Activated CD4-positive, alpha-beta T cell treated with anti-CD3 and anti-CD28 coated beads for 24 hours (primary cell): ENCODE results near the gene PID1.

Source experiments
- DNase-seq, 2 donors: peaks; one replicate each; pipeline ENCODE4 v3.0.0-alpha.2; 2020; ENCODE audit warnings: low read depth in 2 of 2

Gene PID1

DNA sequence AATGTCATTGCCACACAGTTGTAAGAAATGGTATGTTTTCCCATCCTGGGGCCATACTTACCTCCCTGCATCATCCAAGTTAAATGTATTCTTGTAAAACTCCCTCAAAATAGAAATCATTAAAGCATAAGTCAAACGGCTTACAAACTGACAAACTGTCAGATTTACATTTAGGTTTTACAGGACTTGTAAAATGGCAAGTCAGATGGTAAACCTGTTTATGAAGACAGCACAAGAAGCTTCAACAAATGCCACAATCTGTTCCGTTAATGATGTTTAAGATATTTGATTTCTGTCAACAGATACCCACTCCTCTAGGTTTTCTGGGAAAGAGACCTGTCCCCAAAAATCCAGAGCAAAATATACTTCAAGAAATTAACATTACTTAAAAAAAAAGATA is 197.2 kb downstream of the PID1 start:
- no peak for DNase-seq

- DNase-seq: no peak
Measured at GRCh38 chr2:229071292-229071976, 199.7 kb downstream of the PID1 start.

GRCh38 chr2:229066121-229066715 is 204.9 kb downstream of the PID1 start:
- DNase-seq: no peak

GRCh38 chr2:229064749-229065148 is 206.3 kb downstream of the PID1 start:
- no peak for DNase-seq

DNA sequence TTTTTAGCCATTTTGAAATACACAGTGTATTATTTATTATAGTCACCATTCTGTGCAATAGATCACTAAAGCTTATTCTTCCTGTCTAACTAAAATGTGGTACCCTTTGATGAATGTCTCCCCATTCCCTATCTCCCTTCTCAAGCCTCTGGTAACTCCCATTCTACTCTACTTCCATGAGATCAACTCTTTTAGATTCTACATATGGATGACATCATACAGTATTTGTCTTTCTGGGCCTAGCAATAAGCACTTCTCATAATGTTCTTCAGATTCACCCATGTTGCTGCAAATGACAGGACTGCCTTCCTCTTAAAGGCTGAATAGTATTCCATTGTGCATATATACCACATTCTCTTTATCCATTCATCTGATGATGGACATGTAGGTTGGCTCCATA is 210.9 kb downstream of the PID1 start:
- no peak for DNase-seq

DNA sequence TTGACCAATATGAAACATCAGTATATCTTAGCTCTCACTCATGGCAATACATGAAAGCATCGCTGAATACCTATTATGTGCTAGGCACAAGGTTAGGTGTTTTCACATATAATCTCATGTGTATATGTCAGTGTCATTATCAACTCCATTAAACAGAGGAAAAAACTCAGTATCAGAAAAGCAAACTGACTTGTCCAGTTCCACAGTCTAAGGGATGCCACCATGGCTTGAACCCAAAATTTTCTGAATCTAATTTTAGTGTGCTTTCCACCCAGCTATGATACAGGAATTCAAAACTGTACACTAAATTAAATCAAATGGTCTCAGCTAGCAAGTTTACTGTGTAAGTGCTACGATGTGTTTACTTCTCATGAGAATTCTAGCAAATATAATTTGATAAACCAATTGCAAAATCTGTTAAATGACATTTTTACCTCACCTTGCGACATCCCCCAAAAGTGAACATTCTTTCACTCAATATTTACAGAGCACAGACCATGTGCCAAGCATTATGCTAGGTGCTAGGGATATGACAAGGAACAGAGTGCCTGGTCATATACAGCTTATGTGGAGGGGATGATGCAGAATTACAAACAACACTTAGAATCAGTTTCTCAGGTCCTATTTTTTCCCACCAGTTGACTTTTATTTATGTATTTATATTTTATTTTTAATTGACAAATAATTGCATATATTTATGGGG is 211.6 kb downstream of the PID1 start:
- DNase-seq: no peak

- no peak for DNase-seq
Measured at GRCh38 chr2:229057976-229058553, 213.0 kb downstream of the PID1 start.

- DNase-seq: no peak
Measured at GRCh38 chr2:229054311-229054710, 216.8 kb downstream of the PID1 start.

- DNase-seq: no peak
Measured at GRCh38 chr2:229051798-229052197, 219.3 kb downstream of the PID1 start.

- no peak for DNase-seq
Measured at GRCh38 chr2:229050133-229050532, 221.0 kb downstream of the PID1 start.

GRCh38 chr2:229048134-229048533 is 223.0 kb downstream of the PID1 start:
- DNase-seq: no peak

DNA sequence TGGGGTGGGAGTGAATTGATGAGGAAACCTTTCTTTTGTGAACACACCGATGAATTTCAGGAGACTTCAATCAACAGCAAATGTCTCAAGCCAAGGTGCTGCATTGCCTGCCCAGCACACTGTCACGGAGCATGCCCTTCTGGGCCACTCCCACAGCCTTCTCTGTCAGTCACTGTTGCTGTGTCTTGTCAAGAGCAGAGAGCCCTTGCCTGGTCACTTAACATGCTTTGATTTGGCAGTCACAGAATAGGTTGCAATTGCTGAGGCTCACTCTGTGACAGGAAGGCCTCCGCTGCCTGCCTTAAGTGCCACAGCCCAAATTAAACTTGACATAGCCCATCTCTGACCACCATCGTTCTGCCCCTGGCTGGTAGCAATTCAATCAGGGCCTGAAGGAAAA is 225.4 kb downstream of the PID1 start:
- no peak for DNase-seq

- no peak for DNase-seq
Measured at GRCh38 chr2:229044581-229044980, 226.5 kb downstream of the PID1 start.

DNA sequence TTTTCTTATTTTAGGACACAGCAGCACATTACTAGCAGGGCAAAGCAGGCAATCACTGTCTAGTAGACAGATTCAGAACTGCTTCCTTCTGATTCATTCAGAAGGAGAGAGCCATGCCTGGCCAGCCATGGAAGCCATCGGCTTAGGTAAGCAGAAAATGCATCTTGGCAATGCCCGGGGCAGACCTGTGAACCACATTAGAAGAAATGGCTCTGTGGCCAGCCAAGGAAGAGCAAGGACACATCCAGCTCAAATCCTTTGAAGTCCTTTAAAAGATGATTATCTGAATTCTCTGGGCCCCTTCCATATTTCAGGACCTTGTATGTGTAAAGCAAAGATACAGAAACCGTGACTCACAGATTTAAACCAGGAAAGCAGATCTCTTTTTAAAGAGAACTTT is 227.4 kb downstream of the PID1 start:
- no peak for DNase-seq

GRCh38 chr2:229042349-229042748 is 228.7 kb downstream of the PID1 start:
- no peak for DNase-seq

DNA sequence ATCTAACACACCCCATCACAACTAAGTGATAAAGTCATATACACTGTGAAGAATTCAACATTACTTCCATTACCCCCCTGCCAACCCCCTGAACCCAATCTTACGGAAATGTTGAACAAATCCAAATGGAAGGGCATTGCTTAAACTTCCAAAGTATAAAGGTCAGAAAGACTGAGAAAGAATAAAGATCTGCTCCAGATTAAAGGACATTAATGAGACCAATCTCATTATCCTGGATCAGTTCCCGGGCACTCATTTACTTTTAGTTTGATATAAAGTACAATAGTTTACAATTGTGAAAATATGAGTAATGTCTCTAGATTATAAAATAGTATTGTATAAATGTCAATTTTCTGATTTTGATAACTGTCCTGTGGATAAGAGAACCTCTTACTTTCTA is 229.4 kb downstream of the PID1 start:
- no peak for DNase-seq

GRCh38 chr2:229037621-229038020 is 233.5 kb downstream of the PID1 start:
- DNase-seq: no peak

DNA sequence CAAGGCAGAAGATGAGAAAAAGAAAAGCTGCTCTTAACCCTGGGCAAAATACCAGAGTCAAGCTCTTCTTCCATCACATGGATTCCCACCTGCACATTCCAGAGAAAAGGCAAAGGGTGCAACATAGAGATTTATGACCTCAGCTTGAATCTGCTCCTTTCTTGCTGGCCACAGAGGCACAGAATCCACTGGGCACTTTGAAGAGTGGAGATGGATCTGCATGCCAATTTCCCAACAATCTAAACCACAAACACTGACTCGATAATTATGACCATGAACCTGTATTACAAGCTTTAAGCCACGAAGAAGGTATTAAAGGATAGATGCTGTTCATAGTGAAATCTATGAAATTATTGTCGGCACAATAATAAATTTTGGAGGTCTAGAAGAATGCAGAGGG is 237.3 kb downstream of the PID1 start:
- no peak for DNase-seq

GRCh38 chr2:229032608-229033234 is 238.4 kb downstream of the PID1 start:
- DNase-seq: no peak

GRCh38 chr2:229027353-229028105 is 243.6 kb downstream of the PID1 start:
- DNase-seq: no peak

GRCh38 chr2:229025653-229026052 is 245.4 kb downstream of the PID1 start:
- no peak for DNase-seq

- DNase-seq: no peak
Measured at GRCh38 chr2:229022652-229023051, 248.4 kb downstream of the PID1 start.
